Endothelial cell of umbilical vein (primary cell): ENCODE measurements around the gene ARL5C. TPM values are rescaled to one million over a fixed set of nuclear protein-coding genes. Genes with fewer than 3 reads are reported as not detected.

Experiments used
- BruUV-seq: library from RNA; stranded (reverse); fragments of 400-500 nt; replicated peaks from 2 replicates; lab custom pipeline; 2021; lab: Mats Ljungman, UMichigan
- CTCF ChIA-PET: fragments of 300-600, 350-600 bp; sonication (Branson Sonifier 250); formaldehyde crosslinking; loops from one replicate; lab custom pipeline; 2021; ENCODE audit warnings: antibody characterized with exemption, inconsistent platforms; lab: Charles Lee
- POLR2A ChIA-PET: fragments of 300-600, 350-600 bp; sonication (Branson Sonifier 250); formaldehyde crosslinking; loops from one replicate; lab custom pipeline; 2021; ENCODE audit warnings: antibody characterized with exemption, inconsistent platforms; lab: Charles Lee
- DNase-seq: peaks from one replicate; pipeline ENCODE4 v3.0.0-alpha.2; 2011; ENCODE audit warnings: low read depth, low spot score
- FAIRE-seq: peaks from 2 replicates; lab custom pipeline; 2011; peaks lifted over from hg19 to GRCh38; lab: Jason Lieb, UNC
- H2AFZ ChIP-seq: 2 replicates; pipeline ENCODE4 v1.6.0; 2012; ENCODE audit warnings: low read depth, low read length, control low read depth, inconsistent platforms
- H3K27ac ChIP-seq: 2 replicates; pipeline ENCODE4 v1.5.1; 2011; ENCODE audit warnings: low read depth, mild to moderate bottlenecking, control low read depth, low read length, moderate library complexity; ENCODE audit not compliant: insufficient read depth
- H3K27me3 ChIP-seq, 2 experiments: 2 replicates each; pipeline versions ENCODE4 v1.6.0 to v1.6.1; 2011; ENCODE audit warnings: low read length in 2 of 2, mixed read lengths in 1 of 2; ENCODE audit not compliant: control insufficient read depth in 2 of 2, insufficient read depth in 2 of 2
- H3K36me3 ChIP-seq, 2 experiments: 2 replicates in 1 of 2; 3 replicates in 1 of 2; pipeline ENCODE4 v1.5.1; 2011; ENCODE audit warnings: low read length in 2 of 2, mild to moderate bottlenecking in 1 of 2, moderate library complexity in 1 of 2; ENCODE audit not compliant: control insufficient read depth in 2 of 2, insufficient read depth in 2 of 2; ENCODE audit errors: extremely low read depth in 1 of 2
- H3K4me1 ChIP-seq: 3 replicates; pipeline ENCODE4 v1.5.1; 2011; ENCODE audit warnings: mild to moderate bottlenecking, low read length; ENCODE audit not compliant: control insufficient read depth, insufficient read depth; ENCODE audit errors: extremely low read depth
- H3K4me2 ChIP-seq: 2 replicates; pipeline ENCODE4 v1.6.1; 2011; ENCODE audit warnings: low read length, control low read depth, mixed read lengths; ENCODE audit not compliant: insufficient read depth
- H3K4me3 ChIP-seq, 3 experiments: fragments of 200-600 bp in 1 of 3; sonication (generic), shearing (Covaris generic) in 1 of 3; replicated peaks in 1 of 3; 2 replicates each; pipeline ENCODE4 v1.5.1; 2011 to 2016; ENCODE audit warnings: control low read depth in 3 of 3, low read length in 3 of 3, mild to moderate bottlenecking in 2 of 3, inconsistent platforms in 1 of 3, low read depth in 1 of 3, moderate library complexity in 1 of 3; ENCODE audit not compliant: insufficient read depth in 1 of 3
- H3K79me2 ChIP-seq: 2 replicates; pipeline ENCODE4 v1.6.0; 2012; ENCODE audit warnings: low read length, inconsistent platforms; ENCODE audit not compliant: control insufficient read depth, insufficient read depth
- H3K9ac ChIP-seq: replicated peaks from 2 replicates; pipeline ENCODE3; 2011; ENCODE audit warnings: low read length, control low read depth; ENCODE audit not compliant: insufficient read depth; ENCODE audit errors: extremely low read depth
- H3K9me1 ChIP-seq: replicated peaks from 3 replicates; pipeline ENCODE4 v1.6.0; 2011; ENCODE audit warnings: mild to moderate bottlenecking, low read length; ENCODE audit not compliant: control insufficient read depth, insufficient read depth; ENCODE audit errors: extremely low read depth
- H3K9me3 ChIP-seq: replicated peaks from 2 replicates; pipeline ENCODE4 v1.5.1; 2012; ENCODE audit warnings: low read length, inconsistent platforms; ENCODE audit not compliant: control insufficient read depth, insufficient read depth
- H4K20me1 ChIP-seq: replicated peaks from 2 replicates; pipeline ENCODE3; 2011; ENCODE audit warnings: mild to moderate bottlenecking, low read length; ENCODE audit not compliant: control insufficient read depth, insufficient read depth; ENCODE audit errors: extremely low read depth
- EZH2 ChIP-seq: IDR thresholded peaks from 2 replicates; pipeline ENCODE4 v1.6.1; 2012; ENCODE audit warnings: borderline replicate concordance, low read depth, mild to moderate bottlenecking, moderate library complexity, low read length, inconsistent platforms; ENCODE audit not compliant: severe bottlenecking
- FOS ChIP-seq: IDR thresholded peaks from 2 replicates; pipeline ENCODE4 v1.6.1; 2011; ENCODE audit warnings: mild to moderate bottlenecking, low read length, moderate library complexity, borderline replicate concordance; ENCODE audit not compliant: insufficient read depth
- GATA2 ChIP-seq: IDR thresholded peaks from 2 replicates; pipeline ENCODE4 v1.7.0; 2011; ENCODE audit warnings: low read depth, mild to moderate bottlenecking, moderate library complexity, mixed read lengths, low read length; ENCODE audit not compliant: insufficient read length, insufficient read depth
- MYC ChIP-seq: IDR thresholded peaks from one replicate; pipeline ENCODE4 v1.6.1; 2011; ENCODE audit warnings: mild to moderate bottlenecking, low read depth, low read length
- POLR2A ChIP-seq: IDR thresholded peaks from 2 replicates; pipeline ENCODE4 v1.6.1; 2012; ENCODE audit warnings: low read depth, mild to moderate bottlenecking, control low read depth, low read length
- dilution Hi-C: fragments of 300-500 bp; cut with MboI; formaldehyde crosslinking; loops from one replicate; pipeline ENCODE4 v1.15.0; 2019; ENCODE audit warnings: low sequenced_read_pairs; ENCODE audit not compliant: extremely low pct_ligation_motif_present
- intact Hi-C: fragments of 100-400 bp; cut with micrococcal nuclease; formaldehyde crosslinking; loops from one replicate; pipeline ENCODE4 v1.10.0; 2022
- polyA plus RNA-seq, 4 experiments: library from polyadenylated mRNA; depleted of rRNA in 3 of 4; stranded (reverse) in 3 of 4; unstranded in 1 of 4; fragments of >200 nt; gene quantifications; 2 replicates each; pipeline versions ENCODE4 v1.2.1 to v1.2.3, GENCODE V29; 2011 to 2012; ENCODE audit warnings: missing spikeins in 1 of 4
- total RNA-seq: library from RNA; stranded (reverse); gene quantifications from 2 replicates; pipeline ENCODE4 v1.2.3, GENCODE V29; 2021
- TF ChIP-seq, protein P1 (sequence below), 2 donors: IDR thresholded peaks; 1 replicate in 1 of 2; 2 replicates in 1 of 2; pipeline ENCODE4 v1.5.1; 2011; ENCODE audit warnings: low read length in 2 of 2, mild to moderate bottlenecking in 2 of 2, moderate library complexity in 2 of 2, control low read depth in 1 of 2, inconsistent platforms in 1 of 2, low read depth in 1 of 2; ENCODE audit not compliant: insufficient read depth in 1 of 2; ENCODE audit errors: extremely low read depth in 1 of 2
- TF ChIP-seq, protein P2 (sequence below): IDR thresholded peaks from 2 replicates; pipeline ENCODE4 v1.6.1; 2011; ENCODE audit not compliant: insufficient read depth, insufficient read length

The ARL5C gene
- total and polyA plus RNA-seq, 2 donors (not counting 3 experiments of a cell fraction or from before 2014, with no cell fraction given): not detected

DNA sequence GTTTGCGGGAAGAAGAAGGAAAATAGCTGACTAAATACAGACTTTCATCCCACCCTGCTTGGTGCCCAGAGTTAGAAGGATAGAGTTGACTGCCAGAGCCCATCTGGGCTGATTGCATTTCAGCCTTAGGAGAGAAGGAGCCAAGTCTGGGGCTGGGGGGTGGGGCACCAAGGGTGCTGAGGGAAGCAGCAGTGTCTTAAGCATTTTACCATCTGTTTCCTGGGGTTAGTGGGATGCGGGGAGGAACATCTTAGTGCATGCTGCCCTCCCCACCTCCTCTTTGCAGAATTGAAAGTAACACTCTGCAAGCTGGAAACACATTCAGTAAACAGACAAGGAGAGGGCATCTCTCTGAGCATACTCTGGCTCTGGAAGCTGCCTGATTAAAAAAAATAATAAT, 1.5 kb upstream of the ARL5C start:
- dilution Hi-C loops (no loop called here), intact Hi-C loops (no loop called here)
- TF ChIP-seq FOS: no peak
- no peak for TF ChIP-seq EZH2
- TF ChIP-seq, protein P1, sequence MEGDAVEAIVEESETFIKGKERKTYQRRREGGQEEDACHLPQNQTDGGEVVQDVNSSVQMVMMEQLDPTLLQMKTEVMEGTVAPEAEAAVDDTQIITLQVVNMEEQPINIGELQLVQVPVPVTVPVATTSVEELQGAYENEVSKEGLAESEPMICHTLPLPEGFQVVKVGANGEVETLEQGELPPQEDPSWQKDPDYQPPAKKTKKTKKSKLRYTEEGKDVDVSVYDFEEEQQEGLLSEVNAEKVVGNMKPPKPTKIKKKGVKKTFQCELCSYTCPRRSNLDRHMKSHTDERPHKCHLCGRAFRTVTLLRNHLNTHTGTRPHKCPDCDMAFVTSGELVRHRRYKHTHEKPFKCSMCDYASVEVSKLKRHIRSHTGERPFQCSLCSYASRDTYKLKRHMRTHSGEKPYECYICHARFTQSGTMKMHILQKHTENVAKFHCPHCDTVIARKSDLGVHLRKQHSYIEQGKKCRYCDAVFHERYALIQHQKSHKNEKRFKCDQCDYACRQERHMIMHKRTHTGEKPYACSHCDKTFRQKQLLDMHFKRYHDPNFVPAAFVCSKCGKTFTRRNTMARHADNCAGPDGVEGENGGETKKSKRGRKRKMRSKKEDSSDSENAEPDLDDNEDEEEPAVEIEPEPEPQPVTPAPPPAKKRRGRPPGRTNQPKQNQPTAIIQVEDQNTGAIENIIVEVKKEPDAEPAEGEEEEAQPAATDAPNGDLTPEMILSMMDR (IDR thresholded peaks at IDR 0.05; ENCODE audit: extremely low read depth in 1 of 2, insufficient read depth in 1 of 2, low read depth in 1 of 2, low read length in 2 of 2): no peak
- TF ChIP-seq, protein P2, sequence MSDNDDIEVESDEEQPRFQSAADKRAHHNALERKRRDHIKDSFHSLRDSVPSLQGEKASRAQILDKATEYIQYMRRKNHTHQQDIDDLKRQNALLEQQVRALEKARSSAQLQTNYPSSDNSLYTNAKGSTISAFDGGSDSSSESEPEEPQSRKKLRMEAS: no peak
- no peak for TF ChIP-seq MYC
- TF ChIP-seq POLR2A: no peak
- no peak for TF ChIP-seq GATA2
- Histone ChIP-seq H3K27me3 (peaks cover 22 to 27% of the 10 kb centered on the region in 2 experiments), H3K27ac (no peak overlapping the region), H3K9ac (no peak overlapping the region), H3K4me2 (no peak overlapping the region), H2AFZ (no peak overlapping the region), H3K79me2 (no peaks in the 10 kb centered on the region), H3K4me3 (no peak overlapping the region), H3K9me3 (no peaks in the 10 kb centered on the region), H4K20me1 (no peaks in the 10 kb centered on the region), H3K36me3 (no peaks in the 10 kb centered on the region), H3K9me1 (no peaks in the 10 kb centered on the region), H3K4me1 (peaks cover 5% of the 10 kb centered on the region)
- no peak for FAIRE-seq
- CTCF ChIA-PET: interaction anchor here (0.6 to 6.0 kb wide), 6 partner anchors 7 to 184 kb away, joined by 3 to 121 read pairs (median 7); partner anchors contain the start of gene PLXDC1
- BruUV-seq: no TSS peak
- no peak for DNase-seq
- POLR2A ChIA-PET: no interaction called here
